Neural cell (in vitro differentiated cells): ENCODE data around the gene FNDC3B. TPM values are rescaled to one million over a fixed set of nuclear protein-coding genes. Genes with fewer than 3 reads are reported as not detected.

Experiments
- H2AFZ ChIP-seq: fragments of 200-600, 300-800 bp; sonication (generic), shearing (Covaris generic); 2 replicates; pipeline ENCODE4 v1.6.0; 2014; ENCODE audit warnings: low read depth, mild to moderate bottlenecking, antibody characterized with exemption, low read length, moderate library complexity
- H3F3A ChIP-seq: fragments of 200-600 bp; shearing (Covaris generic); 2 replicates; pipeline ENCODE4 v1.6.1; 2016; ENCODE audit warnings: mild to moderate bottlenecking, moderate library complexity, mixed read lengths, antibody characterized with exemption, low read length; ENCODE audit not compliant: insufficient read depth, poor library complexity, severe bottlenecking
- H3K27ac ChIP-seq: fragments of 200-600, 300-800 bp; sonication (generic), shearing (Covaris generic); 2 replicates; pipeline ENCODE4 v1.5.1; 2014; ENCODE audit warnings: mild to moderate bottlenecking, low read length, moderate library complexity
- H3K27me3 ChIP-seq: fragments of 300-800, 200-600 bp; sonication (generic), shearing (Covaris generic); 2 replicates; pipeline ENCODE4 v1.6.0; 2014; ENCODE audit warnings: mild to moderate bottlenecking, low read depth, low read length, moderate library complexity; ENCODE audit not compliant: insufficient read depth
- H3K36me3 ChIP-seq: fragments of 300-800, 200-600 bp; sonication (generic), shearing (Covaris generic); 2 replicates; pipeline ENCODE4 v1.5.1; 2014; ENCODE audit warnings: mild to moderate bottlenecking, antibody characterized with exemption, low read length, moderate library complexity; ENCODE audit not compliant: insufficient read depth
- H3K4me2 ChIP-seq: fragments of 300-800, 200-600 bp; sonication (generic), shearing (Covaris generic); 2 replicates; pipeline ENCODE4 v1.6.0; 2014; ENCODE audit warnings: mild to moderate bottlenecking, low read length
- H3K4me3 ChIP-seq: fragments of 300-800, 200-600 bp; sonication (generic), shearing (Covaris generic); 2 replicates; pipeline ENCODE4 v1.5.1; 2014; ENCODE audit warnings: mild to moderate bottlenecking, low read length, moderate library complexity
- H3K79me2 ChIP-seq: fragments of 200-600 bp; shearing (Covaris generic); replicated peaks from 2 replicates; pipeline ENCODE4 v1.6.0; 2014; ENCODE audit warnings: mild to moderate bottlenecking, low read length, moderate library complexity; ENCODE audit not compliant: insufficient read depth
- H3K9ac ChIP-seq: fragments of 300-800, 200-600 bp; sonication (generic), shearing (Covaris generic); 2 replicates; pipeline ENCODE4 v1.6.1; 2016; ENCODE audit warnings: mild to moderate bottlenecking, low read length, mixed read lengths
- H3K9me2 ChIP-seq: fragments of 200-600 bp; shearing (Covaris generic); 2 replicates; pipeline ENCODE4 v1.6.1; 2016; ENCODE audit warnings: mild to moderate bottlenecking, low read length, mixed read lengths; ENCODE audit not compliant: insufficient read depth
- H3K9me3 ChIP-seq: fragments of 200-600, 300-800 bp; sonication (generic), shearing (Covaris generic); 2 replicates; pipeline ENCODE4 v1.6.1; 2016; ENCODE audit warnings: mild to moderate bottlenecking, mixed run types, low read length, moderate library complexity, mixed read lengths
- H4K20me1 ChIP-seq: fragments of 200-600 bp; shearing (Covaris generic); 2 replicates; pipeline ENCODE4 v1.6.1; 2016; ENCODE audit warnings: mild to moderate bottlenecking, mixed run types; ENCODE audit not compliant: insufficient read depth
- CTCF ChIP-seq: fragments of 450-650 bp; IDR thresholded peaks from 2 replicates; pipeline ENCODE4 v1.5.1; 2014; ENCODE audit warnings: antibody characterized with exemption, mild to moderate bottlenecking, moderate library complexity; ENCODE audit not compliant: poor library complexity, severe bottlenecking
- EP300 ChIP-seq: fragments of 450-650 bp; conservative IDR thresholded peaks from 2 replicates; pipeline ENCODE4 v1.6.1; 2014; ENCODE audit warnings: antibody characterized with exemption, mild to moderate bottlenecking, moderate library complexity; ENCODE audit not compliant: poor library complexity, severe bottlenecking
- EZH2 ChIP-seq: fragments of 200-600, 300-800 bp; shearing (Covaris generic), sonication (generic); IDR thresholded peaks from 2 replicates; pipeline ENCODE4 v1.6.1; 2014; ENCODE audit warnings: antibody characterized with exemption, low read length, borderline replicate concordance, mild to moderate bottlenecking; ENCODE audit not compliant: insufficient read depth, poor library complexity, severe bottlenecking
- MXI1 ChIP-seq: fragments of 450-650 bp; conservative IDR thresholded peaks from 2 replicates; pipeline ENCODE4 v1.6.1; 2014; ENCODE audit warnings: antibody characterized with exemption, mild to moderate bottlenecking; ENCODE audit not compliant: poor library complexity, severe bottlenecking
- POLR2AphosphoS5 ChIP-seq: IDR thresholded peaks from 2 replicates; pipeline ENCODE4 v1.6.1; 2012
- RAD21 ChIP-seq: fragments of 450-650 bp; conservative IDR thresholded peaks from 2 replicates; pipeline ENCODE4 v1.6.1; 2014; ENCODE audit warnings: antibody characterized with exemption, mild to moderate bottlenecking, moderate library complexity
- REST ChIP-seq: IDR thresholded peaks from 2 replicates; pipeline ENCODE4 v1.6.1; 2012; ENCODE audit warnings: borderline replicate concordance
- SMC3 ChIP-seq: fragments of 450-650 bp; conservative IDR thresholded peaks from 2 replicates; pipeline ENCODE4 v1.6.1; 2014; ENCODE audit warnings: antibody characterized with exemption, mild to moderate bottlenecking, moderate library complexity; ENCODE audit not compliant: poor library complexity
- TAF1 ChIP-seq: IDR thresholded peaks from 2 replicates; pipeline ENCODE4 v1.6.1; 2012; ENCODE audit warnings: low read depth
- polyA plus RNA-seq: library from polyadenylated mRNA; depleted of rRNA; stranded (reverse); fragments of >200 nt; gene quantifications from 2 replicates; pipeline ENCODE4 v1.2.3, GENCODE V29; 2014

Gene FNDC3B
- polyA plus RNA-seq, 1 donor from 2014 or later, result 4.9 TPM

- Histone ChIP-seq H3K9ac (no peak overlapping the region), H3K4me2 (no peak overlapping the region), H3K9me2 (no peaks in the 10 kb centered on the region), H3F3A (no peaks in the 10 kb centered on the region), H3K27ac (no peak overlapping the region), H3K36me3 (no peaks in the 10 kb centered on the region), H3K79me2 (no peaks in the 10 kb centered on the region), H2AFZ (no peak overlapping the region), H3K9me3 (no peaks in the 10 kb centered on the region), H4K20me1 (no peaks in the 10 kb centered on the region), H3K27me3 (no peaks in the 10 kb centered on the region), H3K4me3 (no peak overlapping the region)
- no peak for TF ChIP-seq TAF1
- TF ChIP-seq POLR2AphosphoS5, result no peak
- no peak for TF ChIP-seq EZH2
- TF ChIP-seq RAD21, result no peak
- no peak for TF ChIP-seq CTCF
- TF ChIP-seq MXI1, result no peak
Measured at GRCh38 chr3:172282850-172283249, 243.5 kb downstream of the FNDC3B start.

- H3F3A ChIP-seq, result no peaks in the 10 kb centered on the region
- no peak overlapping the region for H3K4me3 ChIP-seq
- TF ChIP-seq POLR2AphosphoS5, result no peak
- TF ChIP-seq CTCF, result no peak
- no peak for TF ChIP-seq EZH2
- TF ChIP-seq REST, result no peak
- no peak for TF ChIP-seq MXI1
- no peak for TF ChIP-seq RAD21
- no peak for TF ChIP-seq EP300
- TF ChIP-seq TAF1, result no peak
- no peak for TF ChIP-seq SMC3
- no peak overlapping the region for H3K4me2 ChIP-seq
- H4K20me1 ChIP-seq, result no peaks in the 10 kb centered on the region
- H3K9ac ChIP-seq, result no peak overlapping the region
- no peaks in the 10 kb centered on the region for H3K9me2 ChIP-seq
- H3K27ac ChIP-seq, result no peak overlapping the region
- H3K9me3 ChIP-seq, result no peaks in the 10 kb centered on the region
- H3K27me3 ChIP-seq, result no peaks in the 10 kb centered on the region
- no peaks in the 10 kb centered on the region for H3K36me3 ChIP-seq
- H3K79me2 ChIP-seq, result no peaks in the 10 kb centered on the region
- H2AFZ ChIP-seq, result no peak overlapping the region
Measured at GRCh38 chr3:172283841-172284357, 244.5 kb downstream of the FNDC3B start.
